Measurements from ENCODE around the gene TSHZ2. TPM values are rescaled to one million over a fixed set of nuclear protein-coding genes. Genes with fewer than 3 reads are reported as not detected.

The TSHZ2 gene
- total RNA-seq, 3 donors from 2014 or later (not counting 1 experiment from before 2014, with no cell fraction given) = 1.8 to 1.9 TPM; not detected in 1

- Mint-ChIP-seq H3K4me1 (no peaks in the 10 kb centered on the region), H3K27me3 (ENCODE audit: low read depth in 2 of 2) (peaks cover 21 to 64% of the 10 kb centered on the region in 2 donors), H3K27ac (no peak overlapping the region), H3K9me3 (no peaks in the 10 kb centered on the region), H3K36me3 (no peaks in the 10 kb centered on the region), H3K4me3 (no peak overlapping the region)
- no peaks in the 10 kb centered on the region for H3K27me3 ChIP-seq (ENCODE audit: control insufficient read depth, insufficient read depth, low read length)
- no peak overlapping the region for H3K4me3 ChIP-seq (ENCODE audit: low read length)
- DNase-seq (no peak), ATAC-seq (no peak)
- WGBS (ENCODE audit: insufficient coverage) = 68% methylated on average over 3 of the region's 3 CpGs
- intact Hi-C loops (cut with micrococcal nuclease) = no loop called here
- H3K27ac ChIP-seq (ENCODE audit: low read length) = no peak overlapping the region
- TF ChIP-seq, protein P1, sequence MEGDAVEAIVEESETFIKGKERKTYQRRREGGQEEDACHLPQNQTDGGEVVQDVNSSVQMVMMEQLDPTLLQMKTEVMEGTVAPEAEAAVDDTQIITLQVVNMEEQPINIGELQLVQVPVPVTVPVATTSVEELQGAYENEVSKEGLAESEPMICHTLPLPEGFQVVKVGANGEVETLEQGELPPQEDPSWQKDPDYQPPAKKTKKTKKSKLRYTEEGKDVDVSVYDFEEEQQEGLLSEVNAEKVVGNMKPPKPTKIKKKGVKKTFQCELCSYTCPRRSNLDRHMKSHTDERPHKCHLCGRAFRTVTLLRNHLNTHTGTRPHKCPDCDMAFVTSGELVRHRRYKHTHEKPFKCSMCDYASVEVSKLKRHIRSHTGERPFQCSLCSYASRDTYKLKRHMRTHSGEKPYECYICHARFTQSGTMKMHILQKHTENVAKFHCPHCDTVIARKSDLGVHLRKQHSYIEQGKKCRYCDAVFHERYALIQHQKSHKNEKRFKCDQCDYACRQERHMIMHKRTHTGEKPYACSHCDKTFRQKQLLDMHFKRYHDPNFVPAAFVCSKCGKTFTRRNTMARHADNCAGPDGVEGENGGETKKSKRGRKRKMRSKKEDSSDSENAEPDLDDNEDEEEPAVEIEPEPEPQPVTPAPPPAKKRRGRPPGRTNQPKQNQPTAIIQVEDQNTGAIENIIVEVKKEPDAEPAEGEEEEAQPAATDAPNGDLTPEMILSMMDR (IDR thresholded peaks at IDR 0.05) = no peak
- H3K4me1 ChIP-seq (ENCODE audit: control insufficient read depth, insufficient read depth, low read length) = no peaks in the 10 kb centered on the region
- H3K9me3 ChIP-seq (ENCODE audit: control insufficient read depth, insufficient read depth, low read length) = no peaks in the 10 kb centered on the region
- H3K36me3 ChIP-seq (ENCODE audit: control insufficient read depth, insufficient read depth, low read length) = no peaks in the 10 kb centered on the region
Measured at GRCh38 chr20:53238121-53238660, 266.0 kb downstream of the TSHZ2 start.

- DNase-seq = no peak
- WGBS (ENCODE audit: insufficient coverage) = 92% methylated on average over 3 of the region's 3 CpGs
- Mint-ChIP-seq H3K9me3 (no peaks in the 10 kb centered on the region), H3K27ac (no peak overlapping the region), H3K4me1 (no peaks in the 10 kb centered on the region), H3K27me3 (ENCODE audit: low read depth in 2 of 2) (peaks cover 25 to 72% of the 10 kb centered on the region in 2 donors), H3K4me3 (no peak overlapping the region), H3K36me3 (no peaks in the 10 kb centered on the region)
- intact Hi-C loops (cut with micrococcal nuclease) = no loop called here
- Histone ChIP-seq H3K4me1 (ENCODE audit: control insufficient read depth, insufficient read depth, low read length) (no peaks in the 10 kb centered on the region), H3K27ac (ENCODE audit: low read length) (no peak overlapping the region), H3K9me3 (ENCODE audit: control insufficient read depth, insufficient read depth, low read length) (no peaks in the 10 kb centered on the region), H3K27me3 (ENCODE audit: control insufficient read depth, insufficient read depth, low read length) (no peaks in the 10 kb centered on the region), H3K4me3 (ENCODE audit: low read length) (no peak overlapping the region), H3K36me3 (ENCODE audit: control insufficient read depth, insufficient read depth, low read length) (no peaks in the 10 kb centered on the region)
- TF ChIP-seq, protein P1 (IDR thresholded peaks at IDR 0.05) = no peak
- ATAC-seq = no peak
Measured at GRCh38 chr20:53243152-53243551, 271.0 kb downstream of the TSHZ2 start.

GRCh38 chr20:53244711-53245110 is 272.6 kb downstream of the TSHZ2 start:
- no peak for DNase-seq
- Mint-ChIP-seq H3K4me1 (no peaks in the 10 kb centered on the region), H3K27ac (no peak overlapping the region), H3K36me3 (no peaks in the 10 kb centered on the region), H3K9me3 (no peaks in the 10 kb centered on the region), H3K27me3 (ENCODE audit: low read depth in 2 of 2) (peaks cover 26 to 72% of the 10 kb centered on the region in 2 donors), H3K4me3 (no peak overlapping the region)
- ATAC-seq = no peak
- H3K4me1 ChIP-seq (ENCODE audit: control insufficient read depth, insufficient read depth, low read length) = no peaks in the 10 kb centered on the region
- no peak overlapping the region for H3K4me3 ChIP-seq (ENCODE audit: low read length)
- intact Hi-C loops (cut with micrococcal nuclease) = no loop called here
- TF ChIP-seq, protein P1 (IDR thresholded peaks at IDR 0.05) = no peak
- WGBS (ENCODE audit: insufficient coverage) = no CpG with 5 or more reads among the region's 2 CpGs
- H3K27ac ChIP-seq (ENCODE audit: low read length) = no peak overlapping the region
- H3K36me3 ChIP-seq (ENCODE audit: control insufficient read depth, insufficient read depth, low read length) = no peaks in the 10 kb centered on the region
- H3K27me3 ChIP-seq (ENCODE audit: control insufficient read depth, insufficient read depth, low read length) = no peaks in the 10 kb centered on the region
- no peaks in the 10 kb centered on the region for H3K9me3 ChIP-seq (ENCODE audit: control insufficient read depth, insufficient read depth, low read length)

- H3K4me3 ChIP-seq (ENCODE audit: low read length) = no peak overlapping the region
Measured at GRCh38 chr20:53245574-53245973, 273.4 kb downstream of the TSHZ2 start.

More at GRCh38 chr20:53245574-53245973, 273.4 kb downstream of the TSHZ2 start:
- no peaks in the 10 kb centered on the region for H3K9me3 Mint-ChIP-seq
- H3K27ac Mint-ChIP-seq = no peak overlapping the region
- no peaks in the 10 kb centered on the region for H3K4me1 Mint-ChIP-seq
- TF ChIP-seq, protein P1 (IDR thresholded peaks at IDR 0.05) = no peak
- Histone ChIP-seq H3K27ac (ENCODE audit: low read length) (no peak overlapping the region), H3K9me3 (ENCODE audit: control insufficient read depth, insufficient read depth, low read length) (no peaks in the 10 kb centered on the region), H3K27me3 (ENCODE audit: control insufficient read depth, insufficient read depth, low read length) (no peaks in the 10 kb centered on the region), H3K4me1 (ENCODE audit: control insufficient read depth, insufficient read depth, low read length) (no peaks in the 10 kb centered on the region), H3K36me3 (ENCODE audit: control insufficient read depth, insufficient read depth, low read length) (no peaks in the 10 kb centered on the region)
- no peak overlapping the region for H3K4me3 Mint-ChIP-seq
- 88% methylated on average over 1 of the region's 1 CpG for WGBS (ENCODE audit: insufficient coverage)
- H3K27me3 Mint-ChIP-seq (ENCODE audit: low read depth in 2 of 2) = peaks cover 26 to 71% of the 10 kb centered on the region in 2 donors
- intact Hi-C loops (cut with micrococcal nuclease) = no loop called here
- no peak for DNase-seq
- H3K36me3 Mint-ChIP-seq = no peaks in the 10 kb centered on the region
- no peak for ATAC-seq
